Femur (tissue), 1 donor: ENCODE data around the gene OGG1.

Source experiments
- DNase-seq: peaks from one replicate; pipeline ENCODE4 v3.0.0-alpha.2; 2017

Gene OGG1

DNA sequence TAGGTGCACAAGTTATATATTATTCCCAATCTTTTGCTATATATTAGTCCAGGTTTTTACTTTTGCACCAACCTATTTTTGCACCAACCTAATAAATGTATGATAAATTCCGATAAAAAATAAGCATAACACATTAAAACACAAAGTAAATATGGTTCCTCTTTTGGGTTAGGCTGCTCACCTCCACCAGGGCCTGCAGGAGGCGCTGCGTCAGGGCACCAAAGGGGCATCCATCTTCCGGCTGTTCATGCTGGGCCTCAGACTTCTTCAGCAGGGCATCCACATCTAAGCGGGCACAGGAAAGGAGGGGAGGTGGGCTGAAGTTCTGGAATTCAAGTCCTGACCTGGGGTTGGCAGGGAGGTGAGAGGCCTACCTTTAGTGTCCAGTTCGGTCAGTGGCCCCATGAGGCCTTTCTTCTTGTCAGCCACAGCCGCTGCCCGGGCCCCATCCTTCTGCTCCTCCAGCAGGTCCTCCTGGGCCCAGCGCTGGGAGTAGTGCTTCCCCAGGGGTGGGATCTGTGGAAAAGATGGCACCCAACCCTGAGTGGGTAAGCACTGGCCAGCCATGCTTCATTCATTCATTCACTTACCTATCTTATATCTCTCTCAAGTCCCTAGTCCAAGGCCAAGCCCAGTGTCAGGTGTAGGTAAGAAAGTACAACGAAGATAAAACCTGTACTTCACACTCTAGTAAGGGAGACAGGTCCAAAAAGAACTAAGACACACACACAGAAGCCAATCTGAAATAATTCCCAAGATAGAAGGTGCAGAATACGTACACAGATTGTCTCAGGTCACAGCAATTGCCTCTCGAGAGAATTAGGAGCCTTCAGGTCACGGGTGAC, 37.3 kb downstream of the OGG1 start:
- no peak for DNase-seq

DNA sequence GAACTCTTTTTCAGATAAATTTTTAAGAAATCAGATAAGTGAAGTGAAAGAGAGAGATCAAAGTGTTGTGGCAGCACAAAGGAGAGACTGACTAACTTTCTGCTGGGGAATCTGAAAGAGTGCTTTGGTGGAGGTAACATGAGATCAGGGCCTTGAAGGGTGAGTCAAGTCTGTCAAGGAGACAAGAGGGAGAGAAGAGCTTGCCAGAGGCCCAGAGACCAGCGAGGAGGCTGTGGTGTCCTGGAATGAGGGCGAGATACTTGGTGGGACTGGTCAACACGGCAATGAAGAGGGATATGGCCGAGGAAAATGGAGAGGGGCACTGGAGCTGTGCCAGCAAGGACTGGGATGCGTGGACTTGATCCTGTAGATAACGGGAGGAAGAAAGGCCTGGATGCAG, 38.0 kb downstream of the OGG1 start:
- no peak for DNase-seq

- DNase-seq: no peak
These were observed 41.4 kb downstream of the OGG1 start for GRCh38 chr3:9791127-9791526.

GRCh38 chr3:9791790-9792404, 42.1 kb downstream of the OGG1 start:
- DNase-seq: no peak

- DNase-seq: peak; percentile 96
These were observed 42.8 kb downstream of the OGG1 start, which contains the start of the genes ARPC4 and TADA3 for GRCh38 chr3:9792405-9793160. ARPC4 (plus strand) TSS chr3:9793082; CDS start chr3:9793122, 40 bp downstream. TADA3 (minus strand) TSS chr3:9792473; CDS start chr3:9791466, 1,007 bp downstream.

GRCh38 chr3:9793161-9793781, 43.5 kb downstream of the OGG1 start:
- DNase-seq: peak; percentile 43

- DNase-seq: no peak
These were observed 44.6 kb downstream of the OGG1 start for GRCh38 chr3:9794400-9794799.

GRCh38 chr3:9795207-9795606, 45.5 kb downstream of the OGG1 start:
- no peak for DNase-seq

GRCh38 chr3:9797196-9797945, 47.6 kb downstream of the OGG1 start:
- no peak for DNase-seq

DNA sequence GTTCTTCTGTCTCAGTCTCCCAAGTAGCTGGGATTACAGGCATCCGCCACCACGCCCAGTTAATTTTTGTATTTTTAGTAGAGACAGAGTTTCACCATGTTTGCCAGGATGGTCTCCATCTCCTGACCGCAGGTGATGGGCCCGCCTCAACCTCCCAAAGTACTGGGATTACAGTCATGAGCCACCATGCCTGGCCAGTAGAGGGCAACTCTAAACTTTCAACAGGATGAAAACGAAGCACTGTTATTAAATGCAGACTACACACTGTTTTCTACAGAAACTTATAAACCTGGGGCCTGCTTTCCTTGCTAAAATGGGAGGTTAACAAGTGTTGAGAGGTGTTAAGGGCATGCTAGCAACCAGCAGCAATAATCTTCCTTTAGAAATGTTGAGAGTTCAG, 50.8 kb downstream of the OGG1 start:
- no peak for DNase-seq

GRCh38 chr3:9803494-9803893, 53.7 kb downstream of the OGG1 start:
- DNase-seq: no peak

DNA sequence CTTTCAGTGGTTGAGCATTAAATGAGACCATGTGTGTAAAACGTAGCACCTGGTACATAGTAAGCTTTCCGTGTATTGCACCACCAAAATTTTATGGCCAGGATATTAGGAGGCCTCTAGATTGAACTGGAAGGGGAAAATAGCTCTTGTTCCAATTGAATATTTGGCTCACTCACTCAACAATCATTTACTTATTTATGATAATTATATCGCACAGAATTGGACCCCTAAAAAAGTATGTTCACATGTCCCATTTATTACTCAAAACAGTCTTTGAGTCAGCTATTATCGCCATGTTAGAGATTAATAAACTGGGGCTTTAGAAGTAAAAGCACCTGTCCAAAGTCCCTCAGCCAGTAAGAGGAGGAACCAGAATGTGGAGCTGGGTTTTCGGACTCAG, 55.2 kb downstream of the OGG1 start:
- DNase-seq: no peak

DNA sequence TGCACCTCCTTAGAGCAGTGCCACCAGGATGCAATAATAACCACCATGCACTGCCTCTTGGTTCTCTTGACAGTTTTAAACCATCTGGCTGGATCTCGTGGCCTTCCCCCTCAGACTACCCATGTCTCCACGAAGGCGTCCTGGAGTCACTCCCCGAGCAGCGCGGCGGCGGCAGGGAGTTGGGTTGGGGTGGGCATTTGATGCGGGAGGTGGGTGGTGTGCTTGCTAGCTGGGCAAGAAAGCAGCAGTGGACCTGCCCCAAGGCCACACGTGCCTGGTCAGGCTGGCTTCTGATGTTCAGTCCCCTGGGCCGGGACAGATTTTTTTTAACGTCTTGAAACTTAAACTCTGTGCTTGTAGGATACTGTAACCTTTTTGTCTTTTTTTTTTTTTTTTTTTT, 56.4 kb downstream of the OGG1 start:
- DNase-seq: no peak
